Activated CD4-positive, alpha-beta T cell treated with anti-CD3 and anti-CD28 coated beads for 36 hours (primary cell): Measurements from ENCODE around the gene LY6G5B. TPM values are rescaled to one million over a fixed set of nuclear protein-coding genes. Genes with fewer than 3 reads are reported as not detected.

Source experiments
- ATAC-seq: fragments of 200-7000 bp; cut with Tn5 transposase; one replicate; pipeline ENCODE4 v1.10.0; 2021; ENCODE audit warnings: mild to moderate bottlenecking, moderate library complexity
- CTCF ChIA-PET: fragments of 350-600 bp; sonication (Branson Sonifier 250); formaldehyde crosslinking; loops from one replicate; lab custom pipeline; 2021; ENCODE audit warnings: antibody characterized with exemption; lab: Charles Lee
- POLR2A ChIA-PET: fragments of 350-600 bp; sonication (Branson Sonifier 250); formaldehyde crosslinking; loops from one replicate; lab custom pipeline; 2021; ENCODE audit warnings: antibody characterized with exemption, inconsistent platforms; lab: Charles Lee
- DNase-seq: peaks from one replicate; pipeline ENCODE4 v3.0.0-alpha.2; 2020
- H3K27ac Mint-ChIP-seq: one replicate; pipeline ENCODE4 v1.8.0; 2021; ENCODE audit warnings: mixed read lengths
- H3K27me3 Mint-ChIP-seq: one replicate; pipeline ENCODE4 v1.8.0; 2021; ENCODE audit warnings: mixed read lengths
- H3K36me3 Mint-ChIP-seq: one replicate; pipeline ENCODE4 v1.8.0; 2021; ENCODE audit warnings: low read depth, mixed read lengths
- H3K4me1 Mint-ChIP-seq: one replicate; pipeline ENCODE4 v1.8.0; 2021; ENCODE audit warnings: mixed read lengths
- H3K4me3 Mint-ChIP-seq: one replicate; pipeline ENCODE4 v1.8.0; 2021; ENCODE audit warnings: mild to moderate bottlenecking, moderate library complexity, mixed read lengths
- H3K9me3 Mint-ChIP-seq: one replicate; pipeline ENCODE4 v1.8.0; 2021; ENCODE audit warnings: low read depth, mixed read lengths
- intact Hi-C, 2 experiments: fragments of 100-400 bp; cut with DNase I in 1 of 2; cut with micrococcal nuclease in 1 of 2; formaldehyde crosslinking; loops; one replicate each; pipeline versions ENCODE4 v1.14.2 to v1.15.1; 2022 to 2024; cut with DNase I, micrococcal nuclease
- total RNA-seq, 2 experiments: library from RNA; stranded (reverse); gene quantifications; one replicate each; pipeline ENCODE4 v1.2.3, GENCODE V29; 2021

LY6G5B gene
- total RNA-seq, 2 experiments from 2014 or later = 11.3 to 15.5 TPM

GRCh38 chr6:31691564-31692108 is 21.9 kb downstream of the LY6G5B start:
- DNase-seq = no peak
- Mint-ChIP-seq H3K4me1 (peaks cover 7% of the 10 kb centered on the region), H3K4me3 (no peak overlapping the region), H3K27me3 (no peaks in the 10 kb centered on the region), H3K36me3 (peaks cover 25% of the 10 kb centered on the region), H3K9me3 (no peaks in the 10 kb centered on the region), H3K27ac (no peak overlapping the region)
- intact Hi-C loops = no loop called here
- ATAC-seq = no peak
- POLR2A ChIA-PET = no interaction called here
- CTCF ChIA-PET = interaction anchor here (1.1 to 1.7 kb wide), 4 partner anchors 9 to 138 kb away, joined by 3 to 6 read pairs (median 4); no protein-coding TSS in a partner anchor

DNA sequence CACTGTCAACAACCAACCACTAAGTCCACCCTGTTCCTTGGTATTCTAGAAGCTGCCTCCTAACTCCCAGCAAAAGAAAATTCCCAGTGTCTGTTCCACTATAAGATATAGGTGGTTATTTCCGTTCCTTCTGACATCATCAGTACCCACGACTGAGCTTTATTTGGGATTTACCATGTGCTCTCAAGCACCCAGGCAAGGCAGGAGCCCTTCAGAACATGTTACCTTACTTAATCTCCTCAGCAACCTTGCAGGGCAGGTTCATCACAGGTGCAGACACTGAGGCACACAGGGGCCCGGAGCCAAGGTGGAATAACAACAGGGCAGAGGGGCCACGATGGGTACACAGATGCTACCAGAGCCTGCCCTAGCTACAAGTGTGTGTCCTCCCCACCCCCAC is 22.6 kb downstream of the LY6G5B start:
- no peak overlapping the region for H3K4me3 Mint-ChIP-seq
- no peak for ATAC-seq
- POLR2A ChIA-PET = no interaction called here
- no peak for DNase-seq
- H3K9me3 Mint-ChIP-seq = no peaks in the 10 kb centered on the region
- no peak overlapping the region for H3K27ac Mint-ChIP-seq
- H3K27me3 Mint-ChIP-seq = no peaks in the 10 kb centered on the region
- CTCF ChIA-PET = interaction anchor here (1.1 to 1.2 kb wide), 2 partner anchors 78 to 138 kb away, joined by 3 read pairs; no protein-coding TSS in a partner anchor
- H3K4me1 Mint-ChIP-seq = peaks cover 9% of the 10 kb centered on the region
- peaks cover 26% of the 10 kb centered on the region for H3K36me3 Mint-ChIP-seq
- intact Hi-C loops = no loop called here

DNA sequence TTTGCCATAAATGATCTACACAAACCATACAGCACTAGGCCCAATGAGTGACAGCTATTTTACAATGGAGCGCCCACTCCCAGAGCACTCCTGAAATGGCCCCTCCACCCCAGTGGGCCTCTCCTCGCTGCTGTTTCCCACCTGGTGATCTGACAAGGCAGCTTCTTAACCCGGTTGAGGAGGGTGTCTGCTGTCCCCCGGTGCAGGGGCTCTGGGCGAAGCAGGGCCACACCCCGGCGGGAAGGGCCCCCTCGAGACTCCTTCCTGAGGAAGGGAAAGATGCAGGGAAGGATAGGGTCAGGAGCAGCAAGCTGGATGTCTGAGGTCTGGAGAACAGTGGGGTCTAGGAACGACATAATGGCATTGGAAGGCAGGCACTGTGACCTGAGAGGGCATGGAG is 23.1 kb downstream of the LY6G5B start:
- ChIA-PET POLR2A (no interaction called here), CTCF (interaction anchor here (1.1 kb wide), 1 partner anchor 77 kb away, joined by 3 read pairs; no protein-coding TSS in a partner anchor)
- peaks cover 15% of the 10 kb centered on the region for H3K4me1 Mint-ChIP-seq
- H3K36me3 Mint-ChIP-seq = peaks cover 25% of the 10 kb centered on the region
- no peaks in the 10 kb centered on the region for H3K9me3 Mint-ChIP-seq
- ATAC-seq = no peak
- H3K27me3 Mint-ChIP-seq = no peaks in the 10 kb centered on the region
- no peak overlapping the region for H3K4me3 Mint-ChIP-seq
- H3K27ac Mint-ChIP-seq = no peak overlapping the region
- no peak for DNase-seq
- intact Hi-C loops = no loop called here

DNA sequence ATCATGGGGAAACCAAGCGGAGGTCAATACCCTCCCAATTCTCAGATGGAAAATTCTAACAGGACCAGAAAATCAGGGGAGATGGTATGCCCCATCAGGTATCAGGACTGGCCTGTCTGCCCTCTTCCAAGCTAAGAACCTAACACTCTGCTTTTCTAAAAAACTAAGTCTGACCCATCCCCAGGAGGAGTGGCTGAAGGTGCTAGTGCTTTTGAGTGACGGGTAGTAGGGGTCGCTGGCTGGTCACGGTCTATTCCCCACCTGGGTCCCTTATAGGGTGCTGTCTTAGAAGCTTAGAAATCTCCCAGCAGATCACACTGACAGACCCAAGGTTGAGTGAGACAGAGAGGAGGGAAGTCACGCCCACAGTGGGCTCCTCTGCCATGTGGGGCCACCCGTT is 23.8 kb downstream of the LY6G5B start:
- intact Hi-C loops = no loop called here
- no peak for DNase-seq
- ChIA-PET POLR2A (interaction anchor here (0.7 kb wide), 1 partner anchor 67 kb away, joined by 4 read pairs; no protein-coding TSS in a partner anchor), CTCF (interaction anchor here (1.0 kb wide), 1 partner anchor 76 kb away, joined by 3 read pairs; no protein-coding TSS in a partner anchor)
- Mint-ChIP-seq H3K36me3 (peaks cover 26% of the 10 kb centered on the region), H3K27ac (no peak overlapping the region), H3K4me1 (peaks cover 17% of the 10 kb centered on the region), H3K27me3 (no peaks in the 10 kb centered on the region), H3K9me3 (no peaks in the 10 kb centered on the region), H3K4me3 (no peak overlapping the region)
- ATAC-seq = no peak

- intact Hi-C loops = no loop called here
- H3K27ac Mint-ChIP-seq = peak overlapping the region; percentile 80
- H3K36me3 Mint-ChIP-seq = peaks cover 25% of the 10 kb centered on the region
- CTCF ChIA-PET = interaction anchor here (0.7 to 1.3 kb wide), 3 partner anchors 33 to 134 kb away, joined by 3 read pairs; no protein-coding TSS in a partner anchor
- ATAC-seq = peak; percentile 70
- POLR2A ChIA-PET = no interaction called here
- no peaks in the 10 kb centered on the region for H3K9me3 Mint-ChIP-seq
- peak; percentile 34 for DNase-seq
- no peaks in the 10 kb centered on the region for H3K27me3 Mint-ChIP-seq
- no peak overlapping the region for H3K4me3 Mint-ChIP-seq
- H3K4me1 Mint-ChIP-seq = peaks cover 30% of the 10 kb centered on the region
Observed at GRCh38 chr6:31697555-31697954, 27.8 kb downstream of the LY6G5B start.

GRCh38 chr6:31700740-31701401 is 31.1 kb downstream of the LY6G5B start:
- ChIA-PET CTCF (interaction anchor here (0.8 to 2.1 kb wide), 2 partner anchors 10 to 102 kb away, joined by 5 to 6 read pairs; no protein-coding TSS in a partner anchor), POLR2A (interaction anchor here (0.5 kb wide), 1 partner anchor 273 kb away, joined by 5 read pairs; no protein-coding TSS in a partner anchor)
- Mint-ChIP-seq H3K36me3 (peaks cover 15% of the 10 kb centered on the region), H3K4me1 (peaks cover 33% of the 10 kb centered on the region), H3K4me3 (peak overlapping the region; percentile 99), H3K27ac (peak overlapping the region; percentile 53), H3K9me3 (no peaks in the 10 kb centered on the region), H3K27me3 (no peaks in the 10 kb centered on the region)
- intact Hi-C loops = no loop called here
- no peak for DNase-seq
- no peak for ATAC-seq

- H3K27me3 Mint-ChIP-seq = no peaks in the 10 kb centered on the region
- H3K36me3 Mint-ChIP-seq = peaks cover 15% of the 10 kb centered on the region
- intact Hi-C loops = loop anchor here (2.0 kb wide), 4 partner anchors 37 to 125 kb away; partner anchors contain the start of genes BAG6 (in 1 of the 2), GPANK1 (in 1 of the 2) and HSPA1B (in 1 of the 2)
- H3K4me3 Mint-ChIP-seq = peak overlapping the region; percentile 99
- peaks cover 33% of the 10 kb centered on the region for H3K4me1 Mint-ChIP-seq
- H3K9me3 Mint-ChIP-seq = no peaks in the 10 kb centered on the region
- no peak for DNase-seq
- peak overlapping the region; percentile 97 for H3K27ac Mint-ChIP-seq
- ATAC-seq = no peak
- ChIA-PET CTCF (interaction anchor here (0.6 to 2.1 kb wide), 3 partner anchors 11 to 187 kb away, joined by 3 to 6 read pairs (median 3); no protein-coding TSS in a partner anchor), POLR2A (interaction anchor here (0.5 kb wide), 1 partner anchor 17 kb away, joined by 3 read pairs; no protein-coding TSS in a partner anchor)
Observed at GRCh38 chr6:31701666-31702404, 32.1 kb downstream of the LY6G5B start.

DNA sequence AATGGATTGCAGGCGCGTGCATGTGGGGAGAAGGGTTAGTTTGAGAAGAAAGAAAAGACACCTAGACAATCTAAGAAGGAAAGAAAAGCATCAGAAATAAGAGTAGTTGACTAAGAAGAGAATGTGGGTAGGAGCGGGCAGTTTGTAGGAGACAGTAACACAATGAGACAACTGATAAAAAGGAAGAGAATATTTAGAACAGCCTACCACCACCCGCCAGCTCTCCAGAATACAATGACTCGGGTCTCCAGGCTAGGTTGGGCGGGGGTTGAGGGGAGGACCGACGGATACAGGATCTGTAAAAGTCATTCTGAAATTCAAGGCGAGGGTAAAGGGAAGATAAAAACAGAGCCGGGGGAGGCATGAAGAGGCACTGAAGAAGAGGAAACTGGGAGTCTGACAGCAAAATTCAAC is 32.6 kb downstream of the LY6G5B start:
- no peaks in the 10 kb centered on the region for H3K9me3 Mint-ChIP-seq
- no peaks in the 10 kb centered on the region for H3K27me3 Mint-ChIP-seq
- intact Hi-C loops = loop anchor here (2.0 kb wide), 4 partner anchors 36 to 124 kb away; partner anchors contain the start of genes BAG6 (in 1 of the 2), GPANK1 (in 1 of the 2) and HSPA1B (in 1 of the 2)
- ChIA-PET POLR2A (interaction anchor here (0.5 to 1.3 kb wide), 2 partner anchors 18 to 37 kb away, joined by 3 to 5 read pairs; partner anchors contain the start of gene GPANK1), CTCF (interaction anchor here (0.6 to 1.4 kb wide), 7 partner anchors 38 to 187 kb away, joined by 3 to 4 read pairs (median 3); partner anchors contain the start of genes GPANK1, HSPA1B and NEU1)
- peaks cover 30% of the 10 kb centered on the region for H3K4me1 Mint-ChIP-seq
- ATAC-seq (peak; percentile 45), DNase-seq (peak; percentile 68)
- H3K36me3 Mint-ChIP-seq = peaks cover 13% of the 10 kb centered on the region
- peak overlapping the region; percentile 99 for H3K4me3 Mint-ChIP-seq
- peak overlapping the region; percentile 97 for H3K27ac Mint-ChIP-seq

DNA sequence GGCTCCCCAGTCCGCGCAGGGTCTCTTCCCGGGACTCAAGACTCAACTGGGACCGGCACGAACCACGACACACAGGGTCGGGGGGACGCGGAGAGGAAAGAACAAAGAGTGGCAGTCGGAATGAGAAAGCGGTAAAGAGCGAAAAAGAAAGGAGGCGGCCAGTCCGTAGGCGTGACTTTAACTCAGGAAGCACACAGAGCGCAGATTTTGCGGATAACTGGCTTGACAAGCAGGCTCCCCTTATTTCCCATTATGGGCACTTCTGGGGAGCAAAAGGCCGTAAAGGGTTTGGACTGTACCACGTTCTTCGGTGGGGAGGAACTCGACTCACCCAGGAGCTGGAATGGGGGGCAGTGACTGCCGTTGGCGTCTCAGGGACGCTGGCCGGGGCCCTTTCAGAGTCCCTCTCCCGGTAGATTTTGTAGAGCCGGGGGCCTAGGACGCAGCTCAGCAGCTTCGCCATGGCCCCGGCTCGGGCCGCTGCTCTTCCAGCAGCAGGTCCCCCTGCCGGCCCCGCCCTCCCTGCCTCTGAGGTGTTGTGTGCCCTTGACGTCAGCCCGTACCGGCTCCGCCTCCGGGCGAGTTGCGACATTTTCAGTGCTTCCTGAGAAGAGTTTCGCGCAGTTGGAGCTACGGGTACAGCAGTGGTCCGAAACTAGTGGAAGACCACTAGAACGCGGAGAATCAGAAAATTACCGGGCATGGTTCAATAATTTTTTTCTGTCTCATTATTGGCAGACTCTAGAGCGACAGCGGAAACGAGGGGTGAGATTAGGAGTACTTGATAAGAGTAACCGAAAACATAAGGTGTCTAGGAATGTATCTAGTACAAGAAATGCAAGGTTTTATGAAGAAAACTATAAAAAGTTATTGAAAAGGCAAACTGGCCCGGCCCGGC is 33.3 kb downstream of the LY6G5B start, which contains the start of gene ABHD16A:
Gene ABHD16A (minus strand): TSS at position 506 of the 898 bp plus-strand sequence. CDS start 43 bp downstream, at position 463.
- peak; percentile 99 for DNase-seq
- Mint-ChIP-seq H3K27me3 (no peaks in the 10 kb centered on the region), H3K27ac (peak within 1 kb of the TSS; percentile 97), H3K36me3 (peaks cover 8% of the 10 kb centered on the region), H3K4me1 (peaks cover 23% of the 10 kb centered on the region), H3K9me3 (no peaks in the 10 kb centered on the region), H3K4me3 (peak within 1 kb of the TSS; percentile 99)
- peak; percentile 91 for ATAC-seq
- intact Hi-C loops = loop anchor here (1.0 to 2.0 kb wide), 16 partner anchors 22 to 269 kb away; partner anchors contain the start of genes BAG6 (in 2 of the 2), CLIC1 (in 1 of the 2), DDAH2 (in 1 of the 2) and DXO (in 1 of the 2)
- ChIA-PET CTCF (interaction anchor here (0.6 to 1.4 kb wide), 13 partner anchors 9 to 229 kb away, joined by 3 to 4 read pairs (median 3); partner anchors contain the start of genes DDAH2, GPANK1, HSPA1A and HSPA1B), POLR2A (interaction anchor here (0.6 to 1.3 kb wide), 6 partner anchors 33 to 104 kb away, joined by 3 to 6 read pairs (median 4); partner anchors contain the start of genes CLIC1, GPANK1 and LSM2)
